Keratinocyte (primary cell): ENCODE data around the gene FUT7. TPM values are rescaled to one million over a fixed set of nuclear protein-coding genes. Genes with fewer than 3 reads are reported as not detected.

Experiments used
- DNase-seq: peaks from one replicate; pipeline ENCODE4 v3.0.0-alpha.2; 2011; ENCODE audit warnings: low read depth, missing footprints, low spot score
- FAIRE-seq: peaks from 2 replicates; lab custom pipeline; 2011; peaks lifted over from hg19 to GRCh38; lab: Jason Lieb, UNC
- H2AFZ ChIP-seq: 2 replicates; pipeline ENCODE4 v1.6.0; 2012; ENCODE audit warnings: low read length, control low read depth, inconsistent platforms; ENCODE audit not compliant: control insufficient read depth
- H3K27ac ChIP-seq: 2 replicates; pipeline ENCODE4 v1.5.1; 2011; ENCODE audit warnings: low read length; ENCODE audit not compliant: control insufficient read depth, insufficient read depth
- H3K27me3 ChIP-seq: 3 replicates; pipeline ENCODE4 v1.6.0; 2011; ENCODE audit warnings: low read length; ENCODE audit not compliant: control insufficient read depth, insufficient read depth; ENCODE audit errors: extremely low read depth
- H3K36me3 ChIP-seq, 2 experiments: 2 replicates in 1 of 2; 3 replicates in 1 of 2; pipeline ENCODE4 v1.5.1; 2011; ENCODE audit warnings: low read length in 2 of 2, mild to moderate bottlenecking in 1 of 2; ENCODE audit not compliant: control insufficient read depth in 2 of 2, insufficient read depth in 2 of 2; ENCODE audit errors: extremely low read depth in 1 of 2
- H3K4me1 ChIP-seq: 3 replicates; pipeline ENCODE4 v1.5.1; 2011; ENCODE audit warnings: low read length; ENCODE audit not compliant: control insufficient read depth, insufficient read depth; ENCODE audit errors: extremely low read depth
- H3K4me2 ChIP-seq: 3 replicates; pipeline ENCODE4 v1.6.0; 2011; ENCODE audit warnings: low read depth, low read length; ENCODE audit not compliant: control insufficient read depth, insufficient read depth; ENCODE audit errors: extremely low read depth
- H3K4me3 ChIP-seq, 3 experiments: fragments of 200-600 bp in 1 of 3; sonication (generic) in 1 of 3; 2 replicates in 2 of 3; 3 replicates in 1 of 3; pipeline ENCODE4 v1.5.1; 2011 to 2016; ENCODE audit warnings: low read length in 3 of 3, mild to moderate bottlenecking in 3 of 3, control low read depth in 2 of 3, inconsistent platforms in 1 of 3, low read depth in 1 of 3, mixed read lengths in 1 of 3, mixed run types in 1 of 3, moderate library complexity in 1 of 3; ENCODE audit not compliant: control insufficient read depth in 2 of 3, insufficient read depth in 2 of 3; ENCODE audit errors: extremely low read depth in 1 of 3
- H3K79me2 ChIP-seq: 2 replicates; pipeline ENCODE4 v1.6.0; 2012; ENCODE audit warnings: low read length; ENCODE audit not compliant: control insufficient read depth, insufficient read depth
- H3K9ac ChIP-seq: 3 replicates; pipeline ENCODE4 v1.6.0; 2011; ENCODE audit warnings: low read length; ENCODE audit not compliant: control insufficient read depth, insufficient read depth; ENCODE audit errors: extremely low read depth
- H3K9me1 ChIP-seq: 3 replicates; pipeline ENCODE4 v1.6.0; 2011; ENCODE audit warnings: low read length; ENCODE audit not compliant: control insufficient read depth, insufficient read depth; ENCODE audit errors: extremely low read depth
- H3K9me3 ChIP-seq: 2 replicates; pipeline ENCODE4 v1.5.1; 2012; ENCODE audit warnings: low read depth, low read length; ENCODE audit not compliant: control insufficient read depth
- H4K20me1 ChIP-seq: 3 replicates; pipeline ENCODE4 v1.6.0; 2011; ENCODE audit warnings: low read length; ENCODE audit not compliant: control insufficient read depth, insufficient read depth; ENCODE audit errors: extremely low read depth
- EZH2 ChIP-seq: IDR thresholded peaks from one replicate; pipeline ENCODE4 v1.6.1; 2012; ENCODE audit warnings: inconsistent platforms, mild to moderate bottlenecking, low read length, moderate library complexity
- dilution Hi-C: fragments of 300-500 bp; cut with MboI; formaldehyde crosslinking; loops from one replicate; pipeline ENCODE4 v1.7.0; 2020; ENCODE audit warnings: low sequenced_read_pairs; ENCODE audit not compliant: extremely low pct_ligation_motif_present
- polyA plus RNA-seq, 5 experiments: library from polyadenylated mRNA; depleted of rRNA in 3 of 5; stranded (reverse) in 3 of 5; stranded (forward) in 1 of 5; unstranded in 1 of 5; fragments of >200 nt; gene quantifications; 1 replicate in 1 of 5; 2 replicates in 3 of 5; 3 replicates in 1 of 5; pipeline versions ENCODE4 v1.2.1 to v1.2.3, GENCODE V29; 2011 to 2012; ENCODE audit warnings: missing spikeins in 2 of 5, low read depth in 1 of 5, low replicate concordance in 1 of 5
- TF ChIP-seq, protein P1 (sequence below), 3 experiments: IDR thresholded peaks in 1 of 3; conservative IDR thresholded peaks in 1 of 3; optimal IDR thresholded peaks in 1 of 3; 2 replicates in 2 of 3; 3 replicates in 1 of 3; pipeline versions ENCODE3 to v1.5.1; 2011; ENCODE audit warnings: low read length in 3 of 3, mild to moderate bottlenecking in 3 of 3, moderate library complexity in 2 of 3, control low read depth in 1 of 3, inconsistent platforms in 1 of 3; ENCODE audit not compliant: insufficient read depth in 2 of 3; ENCODE audit errors: extremely low read depth in 1 of 3

Gene FUT7
- polyA plus RNA-seq, 1 donor (not counting 4 experiments of a cell fraction or from before 2014, with no cell fraction given) = not detected

GRCh38 chr9:137052293-137052692, 20.4 kb upstream of the FUT7 start:
- dilution Hi-C loops = no loop called here
- H2AFZ ChIP-seq = no peak overlapping the region
- no peak overlapping the region for H3K27ac ChIP-seq
- TF ChIP-seq, protein P1, sequence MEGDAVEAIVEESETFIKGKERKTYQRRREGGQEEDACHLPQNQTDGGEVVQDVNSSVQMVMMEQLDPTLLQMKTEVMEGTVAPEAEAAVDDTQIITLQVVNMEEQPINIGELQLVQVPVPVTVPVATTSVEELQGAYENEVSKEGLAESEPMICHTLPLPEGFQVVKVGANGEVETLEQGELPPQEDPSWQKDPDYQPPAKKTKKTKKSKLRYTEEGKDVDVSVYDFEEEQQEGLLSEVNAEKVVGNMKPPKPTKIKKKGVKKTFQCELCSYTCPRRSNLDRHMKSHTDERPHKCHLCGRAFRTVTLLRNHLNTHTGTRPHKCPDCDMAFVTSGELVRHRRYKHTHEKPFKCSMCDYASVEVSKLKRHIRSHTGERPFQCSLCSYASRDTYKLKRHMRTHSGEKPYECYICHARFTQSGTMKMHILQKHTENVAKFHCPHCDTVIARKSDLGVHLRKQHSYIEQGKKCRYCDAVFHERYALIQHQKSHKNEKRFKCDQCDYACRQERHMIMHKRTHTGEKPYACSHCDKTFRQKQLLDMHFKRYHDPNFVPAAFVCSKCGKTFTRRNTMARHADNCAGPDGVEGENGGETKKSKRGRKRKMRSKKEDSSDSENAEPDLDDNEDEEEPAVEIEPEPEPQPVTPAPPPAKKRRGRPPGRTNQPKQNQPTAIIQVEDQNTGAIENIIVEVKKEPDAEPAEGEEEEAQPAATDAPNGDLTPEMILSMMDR (optimal IDR thresholded peaks at IDR 0.05 in 1 of 3, IDR thresholded peaks at IDR 0.05 in 1 of 3, conservative IDR thresholded peaks at IDR 0.05 in 1 of 3; ENCODE audit: extremely low read depth in 1 of 3, insufficient read depth in 2 of 3, low read length in 3 of 3) = no peak
- no peak for TF ChIP-seq EZH2
- H3K4me3 ChIP-seq = no peak overlapping the region
- H3K79me2 ChIP-seq = no peaks in the 10 kb centered on the region
- no peak for DNase-seq
- H3K4me1 ChIP-seq = no peaks in the 10 kb centered on the region
- H3K9me3 ChIP-seq = no peaks in the 10 kb centered on the region
- no peak for FAIRE-seq
- peaks cover 7% of the 10 kb centered on the region for H4K20me1 ChIP-seq
- H3K4me2 ChIP-seq = no peak overlapping the region
- no peaks in the 10 kb centered on the region for H3K36me3 ChIP-seq
- H3K9me1 ChIP-seq = no peaks in the 10 kb centered on the region
- no peak overlapping the region for H3K9ac ChIP-seq
- H3K27me3 ChIP-seq = peaks cover 11% of the 10 kb centered on the region

DNA sequence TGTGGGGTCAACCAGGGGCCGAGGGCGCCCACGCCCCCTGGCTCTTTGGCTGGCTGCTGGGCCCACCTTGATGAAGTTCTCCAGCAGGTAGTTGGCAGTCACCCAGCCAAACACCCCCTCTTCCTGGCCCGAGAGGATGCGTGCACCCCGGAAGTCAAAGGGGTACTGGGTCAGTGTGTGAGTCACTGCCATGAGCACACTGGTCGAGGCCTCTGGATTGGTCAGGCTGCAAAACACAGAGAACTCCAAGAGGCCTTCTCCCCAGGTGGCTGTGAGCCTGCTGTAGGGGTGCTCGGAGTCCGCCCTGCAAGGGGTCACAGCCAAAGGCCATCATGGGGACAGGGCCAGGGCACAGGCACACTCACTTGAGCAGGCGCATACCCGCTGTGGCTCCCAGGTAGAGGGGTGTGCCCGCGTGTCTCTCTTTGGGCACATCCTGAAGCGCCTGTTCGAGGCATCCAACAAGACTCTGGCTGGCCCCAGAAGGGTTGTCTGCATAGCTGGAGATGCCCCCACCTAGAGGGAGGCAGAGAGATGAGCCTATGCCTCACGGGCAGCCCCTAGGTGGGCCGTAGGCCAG, 19.3 kb upstream of the FUT7 start:
- Histone ChIP-seq H3K9ac (no peak overlapping the region), H4K20me1 (peaks cover 7% of the 10 kb centered on the region), H3K27ac (no peak overlapping the region), H3K9me1 (no peaks in the 10 kb centered on the region), H3K4me2 (no peak overlapping the region), H3K79me2 (no peaks in the 10 kb centered on the region), H3K4me3 (no peak overlapping the region), H3K4me1 (no peaks in the 10 kb centered on the region), H3K27me3 (peaks cover 11% of the 10 kb centered on the region), H2AFZ (no peak overlapping the region), H3K9me3 (no peaks in the 10 kb centered on the region), H3K36me3 (no peaks in the 10 kb centered on the region)
- dilution Hi-C loops = no loop called here
- TF ChIP-seq EZH2 = no peak
- TF ChIP-seq, protein P1 (optimal IDR thresholded peaks at IDR 0.05 in 1 of 3, IDR thresholded peaks at IDR 0.05 in 1 of 3, conservative IDR thresholded peaks at IDR 0.05 in 1 of 3; ENCODE audit: extremely low read depth in 1 of 3, insufficient read depth in 2 of 3, low read length in 3 of 3) = no peak
- FAIRE-seq (no peak), DNase-seq (no peak)
